ENCODE data around the gene AGBL2.

DNA sequence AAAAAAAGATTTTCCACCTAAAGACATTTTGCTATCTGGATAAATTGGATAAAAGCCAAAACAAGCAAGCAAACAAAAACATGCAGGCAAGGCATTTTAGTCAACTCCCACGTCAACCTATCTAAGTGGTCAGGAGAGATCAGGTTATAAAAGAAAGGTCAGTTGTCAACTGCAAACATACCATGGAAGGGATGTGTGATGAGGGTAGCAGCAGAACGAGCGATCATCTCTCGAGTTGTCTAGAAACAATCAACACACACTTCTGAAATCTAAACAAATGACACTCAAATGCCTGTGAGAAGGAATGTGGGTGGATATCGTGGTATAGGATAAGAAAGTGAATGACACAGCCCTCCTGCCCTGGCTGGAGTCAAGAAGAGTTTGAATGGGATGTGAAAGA is 83.7 kb downstream of the AGBL2 start:
- TF ChIP-seq, protein P1, sequence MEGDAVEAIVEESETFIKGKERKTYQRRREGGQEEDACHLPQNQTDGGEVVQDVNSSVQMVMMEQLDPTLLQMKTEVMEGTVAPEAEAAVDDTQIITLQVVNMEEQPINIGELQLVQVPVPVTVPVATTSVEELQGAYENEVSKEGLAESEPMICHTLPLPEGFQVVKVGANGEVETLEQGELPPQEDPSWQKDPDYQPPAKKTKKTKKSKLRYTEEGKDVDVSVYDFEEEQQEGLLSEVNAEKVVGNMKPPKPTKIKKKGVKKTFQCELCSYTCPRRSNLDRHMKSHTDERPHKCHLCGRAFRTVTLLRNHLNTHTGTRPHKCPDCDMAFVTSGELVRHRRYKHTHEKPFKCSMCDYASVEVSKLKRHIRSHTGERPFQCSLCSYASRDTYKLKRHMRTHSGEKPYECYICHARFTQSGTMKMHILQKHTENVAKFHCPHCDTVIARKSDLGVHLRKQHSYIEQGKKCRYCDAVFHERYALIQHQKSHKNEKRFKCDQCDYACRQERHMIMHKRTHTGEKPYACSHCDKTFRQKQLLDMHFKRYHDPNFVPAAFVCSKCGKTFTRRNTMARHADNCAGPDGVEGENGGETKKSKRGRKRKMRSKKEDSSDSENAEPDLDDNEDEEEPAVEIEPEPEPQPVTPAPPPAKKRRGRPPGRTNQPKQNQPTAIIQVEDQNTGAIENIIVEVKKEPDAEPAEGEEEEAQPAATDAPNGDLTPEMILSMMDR (IDR thresholded peaks at IDR 0.05; ENCODE audit: low read depth, low read length) = no peak
- TF ChIP-seq EZH2phosphoT487 (IDR thresholded peaks at IDR 0.05; ENCODE audit: low read depth) = no peak

All from OCI-LY3 (cell line).